Stimulated activated CD4-positive, alpha-beta T cell treated with anti-CD3 and anti-CD28 coated beads, Interleukin-1b, Interleukin-23, amount 100 ng/mL, for 4 hours (primary cell): ENCODE results near the gene STMP1.
"Not testable (repeated sequence)": the region's sequence is repeated elsewhere in the genome, so short reads cannot be mapped to it uniquely, and the experiment has no call there.

Experiments used
- DNase-seq, 2 donors: peaks; one replicate each; pipeline ENCODE4 v3.0.0-alpha.2; 2020; ENCODE audit warnings: low read depth in 2 of 2

Gene STMP1

GRCh38 chr7:135664046-135664589, 1.8 kb downstream of the STMP1 start:
- DNase-seq: no peak

DNA sequence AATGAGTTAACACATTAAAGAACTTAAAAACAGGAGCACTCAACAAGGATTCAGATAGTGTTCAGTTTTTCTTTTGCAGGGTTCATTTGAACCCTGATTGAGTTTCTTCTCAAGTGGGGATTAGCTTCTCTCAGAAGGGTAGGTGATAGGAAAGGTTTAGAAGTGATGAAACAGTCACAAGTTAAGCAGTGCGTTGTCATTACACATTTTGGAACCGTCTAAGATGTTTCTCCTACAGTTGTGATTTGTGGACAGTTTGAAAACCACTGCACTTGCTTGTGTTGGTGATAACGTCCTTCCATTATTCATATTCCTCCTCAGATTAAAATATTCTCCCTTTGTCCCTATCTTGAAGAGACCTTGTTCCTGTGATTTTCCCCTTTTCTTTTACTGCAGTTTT, 2.7 kb downstream of the STMP1 start:
- DNase-seq: no peak

DNA sequence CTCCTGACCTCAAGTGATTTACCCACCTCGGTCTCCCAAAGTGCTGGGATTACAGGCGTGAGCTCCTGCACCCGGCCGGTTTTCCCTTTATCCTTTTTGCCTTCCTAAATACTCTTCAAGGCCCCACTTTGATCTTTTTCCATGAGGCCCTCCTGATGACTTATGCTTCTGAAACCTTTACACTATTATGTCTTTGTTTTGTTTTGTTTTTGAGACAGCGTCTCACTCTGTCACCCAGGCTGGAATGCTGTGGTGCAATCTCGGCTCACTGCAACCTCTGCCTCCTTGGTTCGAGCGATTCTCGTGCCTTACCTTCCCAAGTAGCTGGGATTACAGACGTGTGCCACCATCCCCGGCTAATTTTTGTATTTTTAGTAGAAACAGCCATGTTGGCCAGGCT, 3.8 kb downstream of the STMP1 start:
- DNase-seq: no peak

DNA sequence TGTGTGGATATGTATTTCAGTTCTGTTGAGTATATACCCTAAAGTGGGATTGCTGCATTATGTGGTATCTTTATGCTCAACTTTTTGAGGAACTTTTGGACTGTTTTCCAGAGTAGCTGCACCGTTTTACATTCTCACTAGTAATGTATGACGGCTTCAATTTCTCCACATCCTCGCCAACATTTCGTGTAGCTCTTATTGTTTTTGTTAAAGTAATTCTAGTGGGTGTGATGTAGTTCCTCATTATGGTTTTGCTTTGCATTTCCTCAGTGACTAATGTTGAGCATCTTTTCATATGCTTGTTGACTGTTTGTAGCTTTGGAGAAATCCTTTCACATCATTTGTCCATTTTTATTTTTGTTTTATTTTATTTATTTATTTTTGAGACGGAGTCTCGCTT, 4.5 kb downstream of the STMP1 start:
- no peak for DNase-seq

DNA sequence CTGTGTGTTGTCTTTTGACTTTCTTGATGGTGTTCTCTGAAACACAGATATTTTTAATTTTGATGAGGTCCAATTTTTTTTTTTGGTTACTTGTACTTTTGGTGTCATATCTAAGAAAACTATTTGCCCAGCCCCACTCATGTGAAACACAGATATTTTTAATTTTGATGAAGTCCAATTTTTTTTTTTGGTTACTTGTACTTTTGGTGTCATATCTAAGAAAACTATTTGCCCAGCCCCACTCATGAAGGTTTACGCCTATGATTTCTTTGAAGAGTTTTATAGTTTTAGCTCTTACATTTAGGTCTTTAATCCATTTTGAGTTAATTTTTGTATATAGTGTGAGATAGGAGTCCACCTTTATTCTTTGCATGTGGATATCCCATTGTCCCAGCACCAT, 5.3 kb downstream of the STMP1 start:
- not testable (repeated sequence) for DNase-seq

GRCh38 chr7:135668852-135669395, 6.6 kb downstream of the STMP1 start:
- not testable (repeated sequence) for DNase-seq

GRCh38 chr7:135669774-135670173, 7.5 kb downstream of the STMP1 start:
- no peak for DNase-seq

DNA sequence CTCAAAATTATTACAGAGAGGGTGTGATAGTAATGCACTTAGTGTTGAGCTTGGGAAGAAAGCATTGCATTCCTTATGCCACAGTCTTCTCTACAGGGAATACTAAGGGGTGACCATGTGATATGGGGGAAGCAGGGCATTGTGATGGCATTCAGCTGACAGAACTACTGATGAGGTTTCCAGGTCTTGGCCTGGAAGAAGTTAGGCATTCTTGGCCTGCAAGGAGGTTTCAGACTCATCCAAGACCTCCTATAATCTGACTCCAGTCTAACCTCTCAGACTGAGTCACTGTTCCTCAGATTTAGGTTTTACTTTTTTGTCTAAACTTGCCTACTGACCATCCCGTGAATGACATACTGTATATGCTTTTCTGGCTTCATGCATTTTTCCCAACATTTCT, 7.9 kb downstream of the STMP1 start:
- DNase-seq: no peak

GRCh38 chr7:135672560-135673359, 10.4 kb downstream of the STMP1 start:
- DNase-seq: no peak

- no peak for DNase-seq
Measured at GRCh38 chr7:135673360-135673706, 11.0 kb downstream of the STMP1 start.

DNA sequence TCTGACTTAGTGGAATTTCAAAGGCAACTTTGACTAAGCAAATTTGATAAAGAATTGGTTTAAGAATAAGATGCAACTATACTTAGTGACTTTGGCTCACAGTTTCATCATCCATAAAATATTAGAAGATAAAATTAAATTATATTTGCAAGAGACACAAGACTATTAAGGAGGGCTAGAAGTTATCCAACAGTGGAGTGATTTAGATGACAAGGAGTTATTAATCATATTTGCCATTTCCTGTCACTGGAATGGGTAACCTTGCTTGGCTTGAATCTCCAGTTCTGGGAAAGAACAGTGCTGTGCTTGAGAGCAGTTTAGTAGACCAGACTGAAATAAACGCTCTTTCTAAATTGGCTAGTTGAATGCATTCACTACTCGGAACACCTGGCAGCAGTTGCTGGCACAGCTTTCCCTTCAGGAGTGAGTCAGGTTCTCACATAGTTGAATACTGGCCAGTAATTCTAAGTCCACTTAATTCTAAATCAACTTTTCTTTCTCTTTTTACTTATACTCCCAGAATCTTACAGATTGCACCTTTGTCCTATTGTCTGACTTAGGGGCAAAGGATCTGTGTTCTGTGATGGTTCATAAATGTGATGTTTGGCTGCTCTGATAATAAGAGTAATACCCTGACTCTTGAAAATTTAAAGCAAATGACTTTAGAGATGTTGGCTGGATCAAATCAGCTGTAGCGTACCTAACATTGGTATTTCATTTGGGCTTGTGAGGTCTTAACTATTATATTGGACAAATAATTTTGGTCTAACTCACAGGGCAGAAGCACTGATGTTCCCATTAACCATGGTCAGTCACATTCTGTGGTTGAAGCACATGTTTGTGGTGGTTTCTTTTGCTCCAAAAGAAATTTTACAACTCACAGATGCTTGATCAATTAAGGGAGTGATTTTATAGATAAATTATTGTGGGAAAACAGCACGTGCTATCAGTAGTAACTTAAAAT, 16.6 kb downstream of the STMP1 start:
- no peak for DNase-seq

DNA sequence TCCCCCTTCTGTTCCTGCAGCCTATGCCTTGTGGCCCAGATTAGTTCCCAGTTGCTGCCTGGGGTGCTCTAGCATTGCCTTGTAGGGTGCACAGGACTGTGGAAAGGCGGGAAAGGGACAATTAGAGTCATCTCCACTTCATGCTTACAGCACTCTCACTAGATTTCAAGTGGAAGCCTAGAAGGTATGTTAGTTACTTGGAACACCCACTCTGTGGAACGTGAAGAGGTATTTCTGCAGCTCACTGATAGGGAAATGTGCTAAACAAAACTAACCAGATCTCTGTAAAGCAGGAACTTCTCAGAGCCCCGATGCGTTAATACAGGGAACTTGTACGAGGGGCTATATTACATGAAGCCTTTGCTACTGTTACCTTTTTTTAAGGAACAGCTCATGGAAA, 19.4 kb downstream of the STMP1 start:
- DNase-seq: no peak

GRCh38 chr7:135682191-135682590, 19.9 kb downstream of the STMP1 start:
- DNase-seq: no peak

DNA sequence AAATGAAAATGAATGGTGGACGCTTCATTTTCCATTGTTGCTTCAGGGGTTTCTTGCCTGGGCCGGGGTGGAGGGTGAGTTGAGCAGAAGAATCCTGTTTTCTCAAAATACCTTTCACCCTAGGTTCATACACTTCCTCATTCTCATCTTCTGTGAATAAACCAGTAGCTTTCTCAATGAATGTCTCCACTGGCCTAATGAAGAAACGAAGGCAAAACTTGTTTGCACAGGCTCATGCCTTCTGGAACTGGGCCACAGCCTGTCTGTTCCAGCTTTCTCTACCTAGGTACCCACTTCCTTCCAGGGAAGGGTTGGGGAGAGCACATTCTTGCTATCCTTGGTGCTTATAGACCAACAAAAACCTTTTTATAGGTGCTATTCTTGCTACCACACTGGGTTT, 21.3 kb downstream of the STMP1 start:
- no peak for DNase-seq

- no peak for DNase-seq
Measured at GRCh38 chr7:135684136-135684535, 21.8 kb downstream of the STMP1 start.

- no peak for DNase-seq
Measured at GRCh38 chr7:135684699-135685098, 22.4 kb downstream of the STMP1 start.

DNA sequence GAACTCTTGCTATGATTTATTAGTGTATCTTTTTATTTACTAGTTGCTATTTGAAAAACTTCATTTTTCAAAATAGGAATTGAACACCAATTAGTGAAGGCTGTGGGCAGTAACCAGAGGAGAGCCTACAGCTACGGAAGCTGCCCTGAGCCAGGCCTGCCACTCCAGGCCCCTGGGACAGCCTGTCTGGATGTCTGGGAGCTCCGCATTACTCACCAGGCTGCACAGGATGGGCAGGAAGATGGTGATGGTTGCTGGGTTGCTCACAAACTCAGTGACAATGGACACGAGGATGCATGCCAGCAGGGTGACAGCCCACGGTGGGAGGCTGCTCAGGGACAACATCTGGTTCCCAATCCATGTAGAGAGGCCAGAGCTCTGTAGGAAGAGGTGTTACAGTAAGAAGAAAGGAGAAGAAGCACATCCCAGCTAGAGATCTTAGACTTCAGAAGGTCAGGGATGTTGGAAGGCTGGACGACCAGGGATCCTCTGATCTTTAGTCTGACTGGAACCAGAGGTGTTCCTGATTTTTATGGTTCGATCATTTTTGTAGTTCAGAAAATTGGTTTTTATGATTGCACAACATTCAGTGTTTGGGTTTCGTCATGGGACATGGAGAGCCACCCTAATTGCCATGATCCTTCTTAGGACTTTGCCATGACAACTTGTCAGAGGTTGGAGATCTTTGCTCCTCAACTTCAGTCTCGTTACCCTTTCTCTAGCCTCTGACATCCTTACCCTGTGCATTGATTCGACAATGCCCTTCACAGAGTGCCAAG, 23.2 kb downstream of the STMP1 start:
- DNase-seq: no peak

DNA sequence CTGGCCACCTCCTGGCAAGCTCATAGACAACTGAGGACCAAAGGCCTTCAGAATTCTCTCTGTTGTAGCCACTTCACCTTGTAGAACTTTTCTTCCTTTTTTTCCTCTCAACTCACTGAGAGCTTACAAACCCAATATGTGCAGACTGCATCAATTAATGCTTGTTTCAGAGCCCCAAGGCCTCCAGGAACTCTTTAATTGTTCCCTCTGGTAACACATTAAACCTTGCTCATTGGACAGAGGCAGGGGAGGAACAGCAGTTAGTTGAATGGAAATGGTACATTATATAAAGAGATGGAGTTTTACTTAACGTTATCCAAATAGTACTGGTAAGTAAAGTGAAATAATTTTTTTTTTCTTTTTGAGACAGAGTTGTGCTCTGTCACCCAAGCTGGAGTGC, 25.2 kb downstream of the STMP1 start:
- no peak for DNase-seq

DNA sequence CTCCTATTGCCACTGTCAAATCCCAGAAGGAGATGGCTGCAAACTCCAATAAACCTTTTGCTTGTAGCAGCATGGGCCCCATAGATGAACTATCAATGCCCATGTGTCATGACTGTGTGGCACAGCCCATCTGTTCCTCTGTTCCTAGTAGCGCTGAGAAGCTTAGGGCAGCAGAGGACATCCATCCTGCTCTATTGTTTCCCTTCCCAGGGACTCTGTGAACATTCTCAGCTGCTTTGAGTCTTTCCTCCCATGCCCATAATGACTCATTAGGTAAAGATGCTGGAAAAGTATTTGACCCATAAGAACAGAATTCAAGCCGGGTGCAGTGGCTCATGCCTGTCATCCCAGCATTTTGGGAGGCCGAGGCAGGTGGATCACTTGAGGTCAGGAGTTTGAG, 28.3 kb downstream of the STMP1 start:
- no peak for DNase-seq

DNA sequence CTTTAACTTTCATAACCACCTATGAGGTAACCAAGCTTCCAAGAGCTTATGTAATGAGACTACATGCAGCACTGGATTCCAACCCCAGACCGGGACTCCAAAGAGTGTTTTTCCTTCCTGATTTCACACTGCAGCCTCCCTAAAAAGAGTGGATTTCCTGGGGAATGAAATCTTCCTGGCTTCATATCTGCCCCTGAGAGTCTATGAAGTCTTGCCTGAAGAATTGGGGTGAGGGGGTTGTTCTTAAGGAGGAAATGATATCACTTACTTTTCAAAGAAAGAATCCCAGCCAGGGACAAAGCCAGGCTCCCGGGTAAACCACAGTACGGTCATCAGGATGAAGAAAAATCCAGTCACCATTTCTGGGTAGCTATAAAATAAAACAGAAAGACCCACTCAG, 29.7 kb downstream of the STMP1 start:
- DNase-seq: no peak

- not testable (repeated sequence) for DNase-seq
Measured at GRCh38 chr7:135692606-135693005, 30.3 kb downstream of the STMP1 start.

GRCh38 chr7:135693558-135693957, 31.2 kb downstream of the STMP1 start:
- DNase-seq: no peak
